SH-SY5Y (cell line): ENCODE results near the gene ANXA2R.

Source experiments
- GATA2 ChIP-seq: IDR thresholded peaks from 2 replicates; pipeline ENCODE4 v1.6.1; 2011; ENCODE audit warnings: mild to moderate bottlenecking, low read depth, low read length
- GATA3 ChIP-seq: IDR thresholded peaks from 2 replicates; pipeline ENCODE4 v1.6.1; 2011; ENCODE audit warnings: low read depth, mild to moderate bottlenecking, low read length, moderate library complexity

- no peak for TF ChIP-seq GATA2
- no peak for TF ChIP-seq GATA3
Observed at GRCh38 chr5:43049236-43049635, 9.1 kb upstream of the ANXA2R start.
